ENCODE data around the gene DNAJB8.

The DNAJB8 gene

GRCh38 chr3:128424508-128425069, 42.1 kb downstream of the DNAJB8 start:
- no peak for DNase-seq

- DNase-seq: no peak
Observed at GRCh38 chr3:128423525-128424147, 43.1 kb downstream of the DNAJB8 start.

GRCh38 chr3:128422762-128423524, 43.7 kb downstream of the DNAJB8 start:
- DNase-seq: no peak

- no peak for DNase-seq
Observed at GRCh38 chr3:128421966-128422365, 44.7 kb downstream of the DNAJB8 start.

GRCh38 chr3:128421439-128421836, 45.3 kb downstream of the DNAJB8 start:
- DNase-seq: no peak

- no peak for DNase-seq
Observed at GRCh38 chr3:128420720-128421438, 45.8 kb downstream of the DNAJB8 start.

- DNase-seq: no peak
Observed at GRCh38 chr3:128420289-128420688, 46.4 kb downstream of the DNAJB8 start.

GRCh38 chr3:128419311-128419710, 47.4 kb downstream of the DNAJB8 start:
- DNase-seq: no peak

- no peak for DNase-seq
Observed at GRCh38 chr3:128418900-128419299, 47.8 kb downstream of the DNAJB8 start.

- no peak for DNase-seq
Observed at GRCh38 chr3:128416578-128417211, 50.0 kb downstream of the DNAJB8 start.

- no peak for DNase-seq
Observed at GRCh38 chr3:128415773-128416577, 50.7 kb downstream of the DNAJB8 start.

GRCh38 chr3:128415200-128415772, 51.4 kb downstream of the DNAJB8 start:
- no peak for DNase-seq

- DNase-seq: no peak
Observed at GRCh38 chr3:128413413-128414205, 53.1 kb downstream of the DNAJB8 start.

- no peak for DNase-seq
Observed at GRCh38 chr3:128413003-128413370, 53.7 kb downstream of the DNAJB8 start.
